Stimulated activated naive B cell treated with anti-CD40 and anti-IgM and Interleukin-4, amounts not matched to agents 10 μg/mL and 1 μg/mL and 100 μg/mL, for 72 hours (primary cell): ENCODE measurements around the gene IFI44L.

Source experiments
- ATAC-seq, 2 donors: fragments of 150-1000 bp; cut with Tn5 transposase; replicated peaks; 2 replicates each; pipeline ENCODE4 v1.10.0; 2021; ENCODE audit warnings: moderate library complexity in 1 of 2
- DNase-seq: peaks from one replicate; pipeline ENCODE4 v3.0.0; 2021
- H3K27ac Mint-ChIP-seq: one replicate; pipeline ENCODE4 v1.8.0; 2022; ENCODE audit warnings: mild to moderate bottlenecking, mixed read lengths
- H3K27me3 Mint-ChIP-seq, 2 donors: one replicate each; pipeline ENCODE4 v1.8.0; 2022; ENCODE audit warnings: mixed read lengths in 2 of 2
- H3K36me3 Mint-ChIP-seq, 2 donors: one replicate each; pipeline ENCODE4 v1.8.0; 2022; ENCODE audit warnings: mixed read lengths in 2 of 2, mild to moderate bottlenecking in 1 of 2
- H3K4me1 Mint-ChIP-seq, 2 donors: one replicate each; pipeline ENCODE4 v1.8.0; 2022; ENCODE audit warnings: mixed read lengths in 2 of 2, mild to moderate bottlenecking in 1 of 2
- H3K4me3 Mint-ChIP-seq, 2 donors: one replicate each; pipeline ENCODE4 v1.8.0; 2022; ENCODE audit warnings: mild to moderate bottlenecking in 2 of 2, mixed read lengths in 2 of 2, moderate library complexity in 1 of 2
- H3K9me3 Mint-ChIP-seq, 2 donors: one replicate each; pipeline ENCODE4 v1.8.0; 2022; ENCODE audit warnings: mixed read lengths in 2 of 2, mild to moderate bottlenecking in 1 of 2

IFI44L gene

DNA sequence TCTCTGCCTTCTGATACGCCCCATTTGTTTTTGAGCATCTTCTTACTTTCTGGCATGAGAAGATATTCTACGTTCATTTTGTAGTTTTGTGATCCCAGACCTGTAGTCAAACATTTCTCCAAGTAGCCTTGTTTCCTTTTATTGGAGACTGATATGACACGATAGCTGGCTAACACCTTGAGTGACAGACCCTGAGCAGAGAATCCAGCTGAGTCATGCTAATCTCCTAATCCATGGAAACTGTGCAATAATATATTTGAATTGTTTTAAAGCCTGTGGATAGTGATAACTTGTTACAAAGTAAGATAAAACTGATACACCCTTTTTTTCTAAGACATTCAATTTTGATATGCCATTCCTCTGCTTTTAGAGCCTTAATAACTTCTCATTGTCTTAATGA lies 1.2 kb upstream of the IFI44L start:
- Mint-ChIP-seq H3K4me1 (peaks cover 21 to 52% of the 10 kb centered on the region in 2 donors), H3K4me3 (no peak overlapping the region), H3K27me3 (no peaks in the 10 kb centered on the region), H3K9me3 (no peaks in the 10 kb centered on the region), H3K36me3 (no peaks in the 10 kb centered on the region), H3K27ac (no peak overlapping the region)
- ATAC-seq (no peak), DNase-seq (no peak)

DNA sequence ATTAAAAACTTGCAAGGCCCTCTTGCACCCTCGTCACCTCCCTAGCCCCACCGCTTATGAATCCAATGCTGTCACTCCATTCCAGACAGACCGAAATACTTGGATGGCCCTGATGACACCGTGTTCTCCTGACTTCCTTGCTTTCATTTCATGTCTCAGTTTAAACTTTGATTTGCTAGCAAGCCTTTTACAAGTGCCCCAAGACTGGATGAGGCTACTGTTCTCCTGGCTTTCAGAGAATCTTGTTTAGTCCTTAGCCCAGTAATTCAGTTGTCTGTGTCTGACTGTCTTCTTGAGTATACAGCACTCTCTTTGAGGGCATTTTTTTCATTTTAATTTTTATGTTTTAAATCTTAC lies 824 bp upstream of the IFI44L start:
- Mint-ChIP-seq H3K9me3 (no peaks in the 10 kb centered on the region), H3K36me3 (no peaks in the 10 kb centered on the region)

DNA sequence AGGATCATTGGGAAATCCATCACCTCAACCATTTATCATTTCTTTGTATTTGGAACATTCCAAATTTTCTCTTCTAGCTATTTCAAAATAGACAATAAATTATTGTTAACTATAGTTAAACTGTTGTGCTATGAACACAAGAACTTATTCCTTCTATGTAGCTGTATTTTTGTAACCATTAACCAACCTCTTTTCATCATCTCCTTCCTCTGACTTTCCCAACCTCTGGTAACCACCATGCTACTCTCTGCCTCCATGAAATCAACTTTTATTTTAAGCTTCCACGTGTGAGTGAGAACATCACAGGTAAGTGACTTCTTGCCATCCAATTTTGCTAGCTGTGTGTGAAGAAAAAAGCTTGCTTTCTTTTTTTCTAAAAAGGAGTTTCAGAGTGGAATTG lies 418 bp downstream of the IFI44L start:
- Mint-ChIP-seq H3K4me3 (peak overlapping the region; percentile 36 to 46), H3K27me3 (no peaks in the 10 kb centered on the region), H3K9me3 (no peaks in the 10 kb centered on the region), H3K4me1 (peaks cover 24 to 61% of the 10 kb centered on the region in 2 donors), H3K27ac (no peak overlapping the region), H3K36me3 (peaks cover 0 to 3% of the 10 kb centered on the region in 2 donors)
- ATAC-seq (no peak), DNase-seq (no peak)

More for the DNA sequence above, 824 bp upstream of the IFI44L start:
- peak overlapping the region; percentile 16 for H3K27ac Mint-ChIP-seq
- H3K4me3 Mint-ChIP-seq = no peak overlapping the region
- H3K27me3 Mint-ChIP-seq = no peaks in the 10 kb centered on the region
- H3K4me1 Mint-ChIP-seq = peaks cover 22 to 56% of the 10 kb centered on the region in 2 donors
- DNase-seq (no peak), ATAC-seq (peak; percentile 17 to 21)

DNA sequence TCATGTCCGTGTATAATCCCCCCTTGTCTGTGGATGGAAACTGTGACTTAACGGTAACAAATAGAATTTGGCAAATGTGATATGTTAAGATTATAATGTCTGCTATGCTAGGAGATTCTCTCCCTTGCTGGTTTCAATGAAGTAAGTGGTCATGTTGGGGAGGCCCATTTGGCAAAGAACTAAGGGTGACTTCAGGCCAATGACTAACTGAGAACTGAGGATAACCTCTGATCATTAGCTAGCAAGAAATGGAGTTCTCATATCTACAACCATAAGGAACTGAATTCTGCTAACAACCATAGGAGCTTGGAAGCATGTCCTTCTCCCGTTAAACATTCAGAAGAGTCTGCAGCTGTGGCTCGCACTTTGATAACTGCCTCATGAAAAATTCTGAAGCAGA lies 2.3 kb downstream of the IFI44L start:
- ATAC-seq (no peak), DNase-seq (no peak)
- Mint-ChIP-seq H3K27me3 (no peaks in the 10 kb centered on the region), H3K4me3 (no peak overlapping the region), H3K36me3 (peaks cover 0 to 3% of the 10 kb centered on the region in 2 donors), H3K27ac (no peak overlapping the region), H3K4me1 (peaks cover 24 to 65% of the 10 kb centered on the region in 2 donors), H3K9me3 (no peaks in the 10 kb centered on the region)

DNA sequence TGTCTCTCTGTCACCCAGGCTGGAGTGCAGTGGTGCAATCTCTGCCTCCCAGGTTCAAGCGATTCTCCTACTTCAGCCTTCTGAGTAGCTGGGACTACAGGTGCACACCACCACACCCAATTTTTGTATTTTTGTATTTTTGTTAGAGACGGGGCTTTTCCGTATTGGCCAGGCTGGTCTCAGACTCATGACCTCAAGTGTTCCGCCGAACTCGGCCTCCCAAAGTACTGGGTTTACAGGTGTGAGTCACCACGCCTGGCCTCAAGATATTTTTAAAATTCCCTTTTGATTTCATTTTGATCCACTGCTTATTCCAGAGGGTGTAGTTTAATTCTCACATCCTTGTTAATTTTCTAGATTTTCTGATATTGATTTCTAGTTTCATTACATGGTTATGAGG lies 3.8 kb downstream of the IFI44L start:
- H3K4me1 Mint-ChIP-seq = peaks cover 19 to 59% of the 10 kb centered on the region in 2 donors
- H3K9me3 Mint-ChIP-seq = no peaks in the 10 kb centered on the region
- no peak overlapping the region for H3K4me3 Mint-ChIP-seq
- no peak overlapping the region for H3K27ac Mint-ChIP-seq
- H3K36me3 Mint-ChIP-seq = peaks cover 0 to 3% of the 10 kb centered on the region in 2 donors
- ATAC-seq = no peak
- no peak for DNase-seq
- H3K27me3 Mint-ChIP-seq = no peaks in the 10 kb centered on the region

DNA sequence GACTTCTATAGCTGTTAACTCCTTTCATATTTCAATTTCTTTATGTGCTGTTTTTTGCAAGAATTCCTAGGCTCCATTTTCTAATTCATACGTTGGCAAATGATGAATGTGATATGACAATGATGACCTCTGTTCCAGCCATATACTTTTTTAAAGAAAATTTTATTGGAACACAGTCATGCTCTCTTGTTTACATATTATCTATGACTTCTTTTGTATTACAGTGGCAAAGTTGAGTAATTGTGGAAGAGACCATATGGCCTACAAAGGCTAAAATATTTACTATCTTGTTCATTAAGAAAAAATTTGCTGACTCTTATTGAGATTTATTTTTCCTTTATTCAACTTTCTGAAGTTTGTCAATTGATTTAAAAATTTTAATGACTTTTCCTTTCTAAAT lies 7.1 kb downstream of the IFI44L start:
- Mint-ChIP-seq H3K9me3 (no peaks in the 10 kb centered on the region), H3K27ac (no peak overlapping the region), H3K4me1 (peaks cover 8 to 34% of the 10 kb centered on the region in 2 donors), H3K36me3 (peaks cover 0 to 3% of the 10 kb centered on the region in 2 donors), H3K27me3 (no peaks in the 10 kb centered on the region), H3K4me3 (no peak overlapping the region)
- DNase-seq (no peak), ATAC-seq (no peak)

DNA sequence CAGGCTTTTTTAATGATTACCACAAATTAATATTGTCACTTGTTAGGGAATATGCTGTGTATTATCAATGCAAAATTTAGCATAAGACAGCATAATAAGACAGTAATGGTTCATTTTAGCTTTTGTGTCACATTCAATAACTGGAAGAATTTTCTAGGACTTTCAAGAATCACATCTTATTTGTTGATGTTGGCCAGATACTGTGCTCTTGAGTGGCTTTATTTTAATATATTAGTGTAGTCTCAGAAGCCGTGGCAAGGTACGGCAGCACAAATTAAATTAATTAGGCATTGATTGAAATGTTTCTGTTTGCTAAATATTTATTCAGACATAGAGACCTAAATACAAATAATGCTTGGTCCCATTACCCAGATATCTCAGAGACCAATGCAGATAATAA lies 10.4 kb downstream of the IFI44L start:
- H3K4me1 Mint-ChIP-seq = peaks cover 0 to 8% of the 10 kb centered on the region in 2 donors
- no peak overlapping the region for H3K27ac Mint-ChIP-seq
- H3K4me3 Mint-ChIP-seq = no peak overlapping the region
- no peak for ATAC-seq
- peaks cover 2 to 5% of the 10 kb centered on the region in 2 donors for H3K9me3 Mint-ChIP-seq
- no peaks in the 10 kb centered on the region for H3K36me3 Mint-ChIP-seq
- H3K27me3 Mint-ChIP-seq = no peaks in the 10 kb centered on the region
- no peak for DNase-seq

DNA sequence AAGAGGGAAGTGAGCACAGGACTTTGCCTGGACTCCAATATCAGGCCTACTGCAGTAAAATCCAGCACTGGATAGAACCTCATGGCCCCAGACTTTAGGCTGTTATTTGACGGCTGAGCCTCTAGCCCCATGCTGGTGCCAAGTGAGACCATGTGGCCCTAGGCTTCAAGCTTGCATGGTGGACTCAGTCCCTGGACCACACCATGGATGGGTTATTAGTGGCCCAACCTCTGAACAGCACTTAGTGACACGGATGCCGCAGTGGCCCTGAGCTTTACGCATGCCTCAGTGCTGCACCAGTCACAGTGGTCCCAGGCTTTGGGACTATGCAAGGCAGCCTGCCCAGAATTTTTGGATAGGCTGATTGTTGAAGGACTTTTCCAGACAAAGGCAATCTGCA lies 13.0 kb downstream of the IFI44L start:
- DNase-seq (no peak), ATAC-seq (no peak)
- no peaks in the 10 kb centered on the region for H3K27me3 Mint-ChIP-seq
- H3K4me1 Mint-ChIP-seq = no peaks in the 10 kb centered on the region
- no peak overlapping the region for H3K4me3 Mint-ChIP-seq
- H3K9me3 Mint-ChIP-seq = peaks cover 2 to 5% of the 10 kb centered on the region in 2 donors
- H3K36me3 Mint-ChIP-seq = no peaks in the 10 kb centered on the region
- no peak overlapping the region for H3K27ac Mint-ChIP-seq

DNA sequence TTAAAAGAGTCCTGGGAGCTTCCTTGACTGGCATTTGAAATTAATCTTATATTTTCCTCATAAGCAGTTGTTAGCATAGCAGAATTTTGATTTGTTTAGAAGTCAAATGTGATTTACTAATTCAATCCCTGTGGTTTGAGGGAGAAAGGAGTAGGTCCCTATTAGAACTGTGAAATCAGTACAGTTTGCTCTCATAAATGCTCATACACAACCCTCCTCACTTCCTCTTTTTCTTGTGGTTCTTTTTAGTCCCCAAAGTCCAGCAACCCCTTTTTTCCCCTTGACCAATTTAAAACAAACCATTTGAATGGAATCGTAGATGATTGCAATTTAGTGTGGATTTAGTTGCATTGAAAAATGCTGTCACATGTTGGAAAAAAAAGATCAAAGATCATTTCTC lies 20.2 kb downstream of the IFI44L start:
- Mint-ChIP-seq H3K4me3 (no peak overlapping the region), H3K4me1 (peaks cover 4 to 8% of the 10 kb centered on the region in 2 donors), H3K9me3 (peaks cover 0 to 2% of the 10 kb centered on the region in 2 donors), H3K36me3 (peaks cover 5 to 9% of the 10 kb centered on the region in 2 donors), H3K27me3 (no peaks in the 10 kb centered on the region), H3K27ac (no peak overlapping the region)
- no peak for DNase-seq
- peak; percentile 48 to 61 for ATAC-seq

DNA sequence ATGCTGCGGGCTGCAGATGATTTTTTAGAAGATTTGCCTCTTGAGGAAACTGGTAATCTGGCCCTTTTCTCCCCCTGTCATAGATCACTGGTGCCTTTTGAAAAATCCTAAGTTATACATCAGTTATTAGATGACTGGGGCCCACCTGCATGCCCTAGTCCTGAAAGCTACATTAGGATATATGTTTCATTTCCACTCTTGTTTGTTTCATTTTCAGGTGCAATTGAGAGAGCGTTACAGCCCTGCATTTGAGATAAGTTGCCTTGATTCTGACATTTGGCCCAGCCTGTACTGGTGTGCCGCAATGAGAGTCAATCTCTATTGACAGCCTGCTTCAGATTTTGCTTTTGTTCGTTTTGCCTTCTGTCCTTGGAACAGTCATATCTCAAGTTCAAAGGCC lies 21.3 kb downstream of the IFI44L start:
- H3K27me3 Mint-ChIP-seq = no peaks in the 10 kb centered on the region
- H3K27ac Mint-ChIP-seq = no peak overlapping the region
- peaks cover 0 to 3% of the 10 kb centered on the region in 2 donors for H3K9me3 Mint-ChIP-seq
- no peak overlapping the region for H3K4me3 Mint-ChIP-seq
- peaks cover 5 to 9% of the 10 kb centered on the region in 2 donors for H3K36me3 Mint-ChIP-seq
- H3K4me1 Mint-ChIP-seq = peaks cover 6 to 14% of the 10 kb centered on the region in 2 donors
- ATAC-seq (no peak), DNase-seq (no peak)

DNA sequence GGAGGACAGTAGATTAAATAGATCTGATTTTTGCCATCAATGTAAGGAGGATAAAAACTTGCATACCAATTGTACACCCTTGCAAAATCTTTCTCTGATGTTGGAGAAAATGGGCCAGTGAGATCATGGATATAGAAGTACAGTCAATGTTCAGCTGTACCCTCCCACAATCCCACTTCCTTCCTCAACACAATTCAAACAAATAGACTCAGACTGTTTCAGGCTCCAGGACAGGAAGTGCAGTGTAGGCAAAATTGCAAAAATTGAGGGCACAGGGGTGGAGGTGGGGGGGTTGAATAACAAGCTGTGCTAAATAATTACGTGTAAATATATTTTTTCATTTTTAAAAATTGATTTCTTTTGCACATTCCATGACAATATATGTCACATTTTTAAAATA lies 25.5 kb downstream of the IFI44L start:
- H3K4me3 Mint-ChIP-seq = no peak overlapping the region
- no peak for DNase-seq

DNA sequence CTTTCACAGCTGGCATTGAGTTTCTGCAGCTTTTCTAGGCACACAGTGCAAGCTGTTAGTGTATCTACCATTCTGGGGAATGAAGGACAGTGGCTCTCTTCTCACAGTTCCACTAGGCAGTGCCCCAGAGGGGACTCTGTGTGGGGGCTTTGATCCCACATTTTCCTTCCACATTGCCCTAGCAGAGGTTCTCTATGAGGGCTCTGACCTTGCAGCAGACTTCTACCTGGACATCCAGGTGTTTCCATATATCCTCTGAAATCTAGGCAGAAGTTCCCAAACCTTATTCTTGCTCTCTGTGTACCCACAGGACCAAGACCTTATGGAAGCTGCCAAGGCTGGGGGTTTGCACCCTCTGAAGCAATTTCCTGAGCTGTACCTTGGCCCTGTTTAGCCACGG lies 27.0 kb downstream of the IFI44L start:
- no peak overlapping the region for H3K4me3 Mint-ChIP-seq
- H3K36me3 Mint-ChIP-seq = peaks cover 15 to 17% of the 10 kb centered on the region in 2 donors
- no peak for ATAC-seq
- H3K27me3 Mint-ChIP-seq = no peaks in the 10 kb centered on the region
- DNase-seq = no peak
- H3K4me1 Mint-ChIP-seq = peaks cover 9 to 24% of the 10 kb centered on the region in 2 donors
- H3K27ac Mint-ChIP-seq = no peak overlapping the region
- H3K9me3 Mint-ChIP-seq = peaks cover 11 to 20% of the 10 kb centered on the region in 2 donors

More for the DNA sequence above, 25.5 kb downstream of the IFI44L start:
- Mint-ChIP-seq H3K27ac (no peak overlapping the region), H3K36me3 (peaks cover 17 to 18% of the 10 kb centered on the region in 2 donors), H3K4me1 (peaks cover 7 to 16% of the 10 kb centered on the region in 2 donors), H3K9me3 (peaks cover 11 to 20% of the 10 kb centered on the region in 2 donors), H3K27me3 (no peaks in the 10 kb centered on the region)
- no peak for ATAC-seq

DNA sequence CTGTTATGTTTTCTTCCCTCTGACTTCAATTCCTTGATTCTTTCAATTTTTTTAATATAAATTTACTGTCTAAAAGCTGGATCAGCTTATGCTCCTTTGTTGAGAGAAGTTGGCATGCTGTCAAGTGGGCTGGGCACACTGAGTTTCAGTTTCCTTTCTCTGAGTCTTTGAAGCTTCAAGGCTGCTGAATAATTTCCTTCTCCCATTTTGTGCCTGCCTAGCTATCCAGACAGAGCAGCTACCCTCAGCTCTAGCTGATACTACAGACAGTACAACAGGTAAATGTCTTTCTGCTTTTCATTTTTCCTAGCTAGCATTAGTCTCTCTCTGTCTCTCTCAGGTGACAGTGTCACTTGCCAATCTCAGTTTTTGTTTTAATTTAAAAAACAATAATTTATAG lies 29.4 kb downstream of the IFI44L start, which contains the start of gene IFI44:
TSS of gene IFI44 (plus strand) at position 204 of the 400 bp plus-strand sequence. CDS start 365 bp downstream, outside the sequence.
- peak within 1 kb of the TSS; percentile 70 to 75 for H3K4me3 Mint-ChIP-seq
- peak; percentile 21 for DNase-seq
- H3K36me3 Mint-ChIP-seq = peaks cover 9 to 11% of the 10 kb centered on the region in 2 donors
- peaks cover 11 to 18% of the 10 kb centered on the region in 2 donors for H3K9me3 Mint-ChIP-seq
- peak; percentile 92 to 95 for ATAC-seq
- H3K27ac Mint-ChIP-seq = no peak within 1 kb of the TSS
- no peaks in the 10 kb centered on the region for H3K27me3 Mint-ChIP-seq
- peaks cover 14 to 29% of the 10 kb centered on the region in 2 donors for H3K4me1 Mint-ChIP-seq

DNA sequence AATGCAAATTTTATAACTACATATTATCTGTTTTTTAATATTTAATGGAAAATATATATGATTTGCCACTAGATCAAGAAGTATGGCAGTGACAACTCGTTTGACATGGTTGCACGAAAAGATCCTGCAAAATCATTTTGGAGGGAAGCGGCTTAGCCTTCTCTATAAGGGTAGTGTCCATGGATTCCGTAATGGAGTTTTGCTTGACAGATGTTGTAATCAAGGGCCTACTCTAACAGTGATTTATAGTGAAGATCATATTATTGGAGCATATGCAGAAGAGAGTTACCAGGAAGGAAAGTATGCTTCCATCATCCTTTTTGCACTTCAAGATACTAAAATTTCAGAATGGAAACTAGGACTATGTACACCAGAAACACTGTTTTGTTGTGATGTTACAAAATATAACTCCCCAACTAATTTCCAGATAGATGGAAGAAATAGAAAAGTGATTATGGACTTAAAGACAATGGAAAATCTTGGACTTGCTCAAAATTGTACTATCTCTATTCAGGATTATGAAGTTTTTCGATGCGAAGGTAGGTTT lies 29.9 kb downstream of the IFI44L start:
- H3K36me3 Mint-ChIP-seq = peaks cover 9 to 11% of the 10 kb centered on the region in 2 donors
- peak overlapping the region; percentile 57 to 70 for H3K4me3 Mint-ChIP-seq
- peaks cover 11 to 18% of the 10 kb centered on the region in 2 donors for H3K9me3 Mint-ChIP-seq
- DNase-seq (no peak), ATAC-seq (no peak)
- peaks cover 14 to 29% of the 10 kb centered on the region in 2 donors for H3K4me1 Mint-ChIP-seq
- H3K27me3 Mint-ChIP-seq = no peaks in the 10 kb centered on the region
- no peak overlapping the region for H3K27ac Mint-ChIP-seq

DNA sequence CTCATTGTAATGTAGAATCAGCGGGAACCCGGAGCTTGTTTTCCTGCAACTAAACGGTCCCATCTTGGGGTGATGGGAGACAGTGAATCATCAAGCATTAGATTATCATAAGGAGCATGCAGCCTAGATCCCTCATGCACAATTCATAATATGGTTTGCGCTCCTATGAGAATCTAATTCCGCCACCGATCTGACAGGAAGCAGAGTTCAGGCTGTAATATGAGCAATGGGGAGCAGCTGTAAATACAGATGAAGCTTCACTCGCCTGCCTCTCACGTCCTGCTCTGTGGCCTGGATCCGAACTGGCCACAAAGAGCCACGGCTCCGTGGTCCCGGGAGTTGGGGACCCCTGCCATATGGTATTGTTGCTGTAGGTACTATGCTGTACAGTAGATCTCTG lies 31.0 kb downstream of the IFI44L start:
- Mint-ChIP-seq H3K36me3 (peaks cover 9 to 14% of the 10 kb centered on the region in 2 donors), H3K9me3 (peaks cover 11 to 17% of the 10 kb centered on the region in 2 donors), H3K27me3 (no peaks in the 10 kb centered on the region), H3K4me3 (peak overlapping the region; percentile 57 to 72), H3K27ac (peak overlapping the region; percentile 59), H3K4me1 (peaks cover 11 to 25% of the 10 kb centered on the region in 2 donors)
- no peak for DNase-seq
- ATAC-seq = peak in 1 of 2 donors; percentile 36
